ENCODE results near the gene KLF6.

GRCh38 chr10:3749011-3749410 lies 36.0 kb downstream of the KLF6 start:
- TF ChIP-seq CTCF (IDR thresholded peaks at IDR 0.05 in 4 of 5, conservative IDR thresholded peaks at IDR 0.05 in 1 of 5) = no peak
- no peak for TF ChIP-seq POLR2A (IDR thresholded peaks at IDR 0.05)

Measured in gastrocnemius medialis (tissue), 4 donors.